ENCODE results near the gene PLXNA2.

DNA sequence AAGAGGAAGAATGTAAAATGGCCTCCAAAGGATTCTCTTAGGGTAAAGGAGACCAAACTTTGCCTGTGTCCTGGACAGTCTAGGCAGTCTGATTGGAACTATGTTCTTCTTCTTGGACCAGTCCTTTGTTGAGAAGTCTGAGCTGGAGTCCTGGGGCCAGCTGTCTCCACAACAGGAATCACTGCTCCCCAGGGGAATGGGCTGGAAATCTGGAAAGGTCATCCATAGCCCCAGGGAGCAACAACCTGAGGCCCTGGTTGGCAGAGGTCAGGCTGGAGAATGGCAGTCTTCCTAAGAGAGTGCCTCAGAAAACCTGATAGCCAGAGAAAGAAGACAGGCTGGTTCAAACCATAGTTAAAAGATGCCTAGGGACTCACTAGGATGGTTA, 68.7 kb downstream of the PLXNA2 start:
- TF ChIP-seq EP300 (IDR thresholded peaks at IDR 0.05): no peak
- TF ChIP-seq CTCF (IDR thresholded peaks at IDR 0.05): no peak
- TF ChIP-seq POLR2A (IDR thresholded peaks at IDR 0.05): no peak
